GM18511 (cell line): ENCODE measurements around the gene DNAJB11.

ENCODE experiments used
- ATAC-seq: cut with Tn5 transposase; IDR thresholded peaks from one replicate; pipeline ENCODE4 v1.9.1; 2021; ENCODE audit warnings: mild to moderate bottlenecking, moderate library complexity; ENCODE audit not compliant: unreplicated experiment

The DNAJB11 gene

GRCh38 chr3:186594591-186595113 is 24.1 kb downstream of the DNAJB11 start:
- no peak for ATAC-seq

GRCh38 chr3:186596568-186597287 is 26.2 kb downstream of the DNAJB11 start:
- no peak for ATAC-seq

- ATAC-seq, result no peak
Observed at GRCh38 chr3:186598108-186598784, 27.7 kb downstream of the DNAJB11 start.

GRCh38 chr3:186598794-186599141 is 28.2 kb downstream of the DNAJB11 start:
- no peak for ATAC-seq

GRCh38 chr3:186599142-186599784 is 28.7 kb downstream of the DNAJB11 start:
- ATAC-seq, result no peak

GRCh38 chr3:186599785-186600166 is 29.3 kb downstream of the DNAJB11 start:
- no peak for ATAC-seq

- ATAC-seq, result no peak
Observed at GRCh38 chr3:186600896-186601295, 30.4 kb downstream of the DNAJB11 start.

- no peak for ATAC-seq
Observed at GRCh38 chr3:186603159-186603558, 32.6 kb downstream of the DNAJB11 start.

- ATAC-seq, result no peak
Observed at GRCh38 chr3:186605078-186605477, 34.6 kb downstream of the DNAJB11 start.

- no peak for ATAC-seq
Observed at GRCh38 chr3:186605561-186606545, 35.3 kb downstream of the DNAJB11 start.

- ATAC-seq, result no peak
Observed at GRCh38 chr3:186608624-186609215, 38.2 kb downstream of the DNAJB11 start.

- no peak for ATAC-seq
Observed at GRCh38 chr3:186609247-186609868, 38.8 kb downstream of the DNAJB11 start.

GRCh38 chr3:186612065-186612464 is 41.5 kb downstream of the DNAJB11 start:
- no peak for ATAC-seq

GRCh38 chr3:186612721-186613636 is 42.5 kb downstream of the DNAJB11 start, which contains the start of gene AHSG:
AHSG (plus strand) TSS chr3:186613060; CDS start chr3:186613142, 82 bp downstream.
- ATAC-seq, result no peak

- ATAC-seq, result no peak
Observed at GRCh38 chr3:186613637-186614265, 43.2 kb downstream of the DNAJB11 start.

- no peak for ATAC-seq
Observed at GRCh38 chr3:186614266-186614596, 43.7 kb downstream of the DNAJB11 start.

- ATAC-seq, result peak; percentile 61
Observed at GRCh38 chr3:186614597-186615483, 44.3 kb downstream of the DNAJB11 start.

- no peak for ATAC-seq
Observed at GRCh38 chr3:186616299-186616617, 45.7 kb downstream of the DNAJB11 start.
